GOT3 (cell line): Measurements from ENCODE around the gene STARD3NL.
"Not testable (repeated sequence)": the region's sequence is repeated elsewhere in the genome, so short reads cannot be mapped to it uniquely, and the experiment has no call there.

Experiments
- DNase-seq: peaks from one replicate; lab custom pipeline; 2025; ENCODE audit warnings: mixed read lengths; lab: John Stamatoyannopoulos, UW

The STARD3NL gene

GRCh38 chr7:38178004-38178694, at the start of gene STARD3NL:
Gene STARD3NL, plus strand, starts transcription at chr7:38178245. Its CDS starts 29,260 bp downstream, at chr7:38207505.
- DNase-seq, result peak; percentile 94

- no peak for DNase-seq
These were observed 48.9 kb upstream of the STARD3NL start for GRCh38 chr7:38129162-38129561.

GRCh38 chr7:38129579-38129978, 48.5 kb upstream of the STARD3NL start:
- DNase-seq, result no peak

- no peak for DNase-seq
These were observed 39.9 kb upstream of the STARD3NL start for GRCh38 chr7:38138171-38138570.

- no peak for DNase-seq
These were observed 36.9 kb upstream of the STARD3NL start for GRCh38 chr7:38141187-38141586.

GRCh38 chr7:38142736-38143135, 35.3 kb upstream of the STARD3NL start:
- DNase-seq, result no peak

- no peak for DNase-seq
These were observed 31.0 kb upstream of the STARD3NL start for GRCh38 chr7:38147005-38147404.

- DNase-seq, result no peak
These were observed 26.5 kb upstream of the STARD3NL start for GRCh38 chr7:38151556-38151955.

GRCh38 chr7:38153515-38153914, 24.5 kb upstream of the STARD3NL start:
- DNase-seq, result no peak

- DNase-seq, result no peak
These were observed 23.8 kb upstream of the STARD3NL start for GRCh38 chr7:38154278-38154677.

- no peak for DNase-seq
These were observed 18.0 kb upstream of the STARD3NL start for GRCh38 chr7:38160003-38160571.

GRCh38 chr7:38162036-38162435, 16.0 kb upstream of the STARD3NL start:
- DNase-seq, result no peak

GRCh38 chr7:38163671-38164070, 14.4 kb upstream of the STARD3NL start:
- DNase-seq, result no peak

GRCh38 chr7:38168890-38169570, 9.0 kb upstream of the STARD3NL start:
- no peak for DNase-seq

GRCh38 chr7:38169847-38170246, 8.2 kb upstream of the STARD3NL start:
- DNase-seq, result peak; percentile 46

GRCh38 chr7:38171623-38172391, 6.2 kb upstream of the STARD3NL start:
- DNase-seq, result no peak

GRCh38 chr7:38175547-38175946, 2.5 kb upstream of the STARD3NL start:
- DNase-seq, result not testable (repeated sequence)

- DNase-seq, result no peak
These were observed 433 bp upstream of the STARD3NL start for GRCh38 chr7:38177621-38178003.

GRCh38 chr7:38178695-38179344, 775 bp downstream of the STARD3NL start:
- no peak for DNase-seq

GRCh38 chr7:38179776-38180226, 1.8 kb downstream of the STARD3NL start:
- DNase-seq, result no peak

- DNase-seq, result no peak
These were observed 3.1 kb downstream of the STARD3NL start for GRCh38 chr7:38181111-38181510.

GRCh38 chr7:38182450-38182849, 4.4 kb downstream of the STARD3NL start:
- DNase-seq, result no peak
